CD4-positive, alpha-beta T cell treated with Interleukin-10 for 1 hour (primary cell): ENCODE results near the gene HPCAL1.

Experiments
- DNase-seq: peaks from one replicate; pipeline ENCODE4 v3.0.0-alpha.2; 2020

Gene HPCAL1

DNA sequence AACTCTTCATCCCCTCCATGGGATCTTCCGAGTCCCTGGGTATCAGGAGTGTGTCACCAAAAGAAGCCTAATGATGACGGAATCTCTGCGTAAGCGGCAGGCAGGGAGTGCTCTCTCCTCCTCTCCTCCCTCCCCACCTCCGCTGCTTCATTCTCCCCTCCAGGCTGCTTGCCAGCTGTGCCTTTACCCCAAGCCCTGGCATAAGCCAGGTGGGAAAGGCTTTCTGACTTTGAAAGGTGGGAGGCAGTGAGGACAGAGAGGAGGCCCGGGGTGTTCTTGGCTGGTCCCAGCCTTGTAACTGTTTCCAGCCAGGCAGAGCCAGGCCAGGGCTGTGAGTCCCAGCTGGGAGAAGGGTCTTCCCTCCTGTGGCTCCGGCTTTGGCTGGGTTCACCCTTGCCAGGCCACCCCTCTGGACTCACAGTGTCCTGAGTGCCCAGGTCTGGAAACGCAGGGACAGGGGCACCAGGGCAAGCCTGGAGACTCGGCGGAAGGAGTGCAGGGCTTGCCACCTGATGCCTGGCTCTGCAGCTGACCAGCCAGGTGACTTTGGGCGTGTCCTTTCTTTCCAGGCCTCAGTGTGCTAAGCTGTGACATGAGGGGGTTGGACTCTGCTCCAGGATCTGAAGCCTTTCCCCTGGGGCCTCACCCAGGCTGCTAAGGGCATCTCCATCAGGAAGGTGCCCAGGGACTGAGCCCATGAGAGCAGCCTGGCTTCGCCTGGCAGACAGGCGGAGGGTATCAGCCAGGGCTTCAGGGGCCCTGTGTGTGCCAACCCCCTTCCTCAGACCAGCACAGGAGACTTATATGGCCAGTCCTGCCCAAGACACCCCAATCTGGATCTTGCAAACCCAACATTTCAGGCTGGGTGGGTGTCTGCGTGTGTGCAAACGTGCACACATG lies 32.7 kb upstream of the HPCAL1 start:
- DNase-seq = no peak

DNA sequence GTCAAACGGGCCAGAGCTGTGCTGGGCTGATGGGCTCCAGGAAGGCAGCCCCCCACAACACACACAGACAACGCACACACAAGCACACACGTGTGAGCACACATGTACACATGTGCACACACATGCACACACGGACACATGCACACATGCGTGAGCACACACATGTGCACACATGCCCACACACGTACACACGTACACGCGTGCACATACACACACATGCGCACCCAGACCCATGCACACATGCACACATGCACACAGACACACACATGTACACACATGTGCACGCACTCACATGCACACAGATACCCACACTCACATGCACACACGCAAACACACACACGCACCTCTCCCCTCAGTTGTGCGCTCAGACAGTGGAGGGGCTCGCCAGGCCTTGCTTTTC lies 31.2 kb upstream of the HPCAL1 start:
- no peak for DNase-seq

DNA sequence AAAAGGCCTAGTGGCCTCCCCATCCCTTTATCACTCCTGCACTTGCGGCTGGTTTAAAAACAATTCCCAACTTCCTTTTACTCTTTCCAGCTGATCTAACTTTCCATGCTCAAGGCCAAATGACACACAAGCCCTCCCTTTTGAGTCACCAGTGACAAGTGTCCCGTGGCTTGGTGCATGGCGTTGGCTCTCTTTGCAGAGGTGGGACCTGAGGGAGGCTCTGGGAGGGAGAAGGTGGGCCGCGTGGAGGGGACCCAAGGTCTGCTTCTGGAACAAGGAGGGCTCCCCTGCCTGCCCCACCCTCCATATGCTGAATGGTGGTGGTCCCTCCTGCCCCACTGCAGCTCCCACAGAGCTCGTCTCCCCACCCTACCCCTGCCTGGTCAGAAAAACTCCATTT lies 30.8 kb upstream of the HPCAL1 start:
- no peak for DNase-seq

DNA sequence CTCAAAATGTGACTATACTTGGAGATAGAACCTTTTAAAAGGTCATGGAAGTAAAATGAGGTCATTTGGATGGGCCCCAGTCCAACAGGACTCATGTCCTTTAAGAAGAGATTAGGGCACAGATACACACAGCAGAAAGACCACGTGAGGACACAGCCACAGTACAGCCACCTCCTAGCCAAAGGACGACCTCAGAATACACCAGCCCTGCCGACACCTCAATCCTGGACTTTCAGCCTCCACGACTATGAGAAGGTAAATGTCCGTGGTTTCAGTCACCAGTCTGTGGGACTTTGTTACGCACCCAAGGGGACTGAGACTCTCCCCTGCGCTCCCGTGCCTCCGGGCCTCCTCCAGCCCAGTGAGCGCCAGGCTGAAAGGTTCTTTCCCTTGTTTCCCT lies 30.2 kb upstream of the HPCAL1 start:
- no peak for DNase-seq

DNA sequence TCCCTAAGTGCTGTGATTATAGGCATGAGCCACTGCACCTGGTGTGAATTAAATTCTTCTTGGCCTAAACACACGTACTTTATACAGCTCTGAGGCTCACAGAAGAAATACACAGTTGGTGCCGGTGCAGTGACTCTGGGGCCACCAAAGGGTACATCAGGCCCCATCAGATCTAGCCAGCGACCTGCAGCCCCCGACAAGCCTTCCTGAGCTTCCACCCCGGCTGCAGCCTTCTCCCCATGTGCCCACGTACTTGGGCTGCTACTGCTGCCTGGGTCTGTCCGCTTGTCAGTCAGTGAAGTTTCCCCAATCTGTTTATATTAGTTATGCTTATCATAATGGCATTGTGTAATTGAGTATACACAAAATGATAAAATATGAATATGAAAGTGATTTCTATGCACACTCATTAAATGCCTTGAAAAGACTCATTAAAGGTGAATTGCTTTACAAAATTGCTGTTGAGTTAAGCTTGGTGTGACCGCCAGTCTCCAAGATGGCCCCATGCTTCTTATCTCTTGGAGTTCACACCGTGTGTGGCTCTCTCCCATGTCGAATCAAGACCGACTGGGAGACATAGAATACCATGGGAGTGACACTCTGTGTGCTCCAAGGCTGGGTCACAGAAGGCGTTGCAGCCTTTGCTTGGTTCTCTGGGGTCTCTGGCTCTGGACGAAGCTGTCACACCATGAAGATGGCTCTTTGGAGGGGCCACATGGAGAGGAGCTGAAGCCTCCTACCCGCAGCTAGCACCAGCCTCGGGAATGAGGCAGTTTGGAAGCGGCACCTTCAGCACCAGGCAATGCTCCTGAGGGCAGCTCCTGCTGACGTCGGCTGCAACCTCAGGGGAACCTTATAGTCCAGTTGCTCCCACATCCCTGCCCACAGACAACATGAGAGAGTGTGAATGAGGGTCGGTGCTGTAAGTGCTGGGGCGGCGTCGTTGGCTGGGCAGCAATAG lies 29.2 kb upstream of the HPCAL1 start:
- no peak for DNase-seq

DNA sequence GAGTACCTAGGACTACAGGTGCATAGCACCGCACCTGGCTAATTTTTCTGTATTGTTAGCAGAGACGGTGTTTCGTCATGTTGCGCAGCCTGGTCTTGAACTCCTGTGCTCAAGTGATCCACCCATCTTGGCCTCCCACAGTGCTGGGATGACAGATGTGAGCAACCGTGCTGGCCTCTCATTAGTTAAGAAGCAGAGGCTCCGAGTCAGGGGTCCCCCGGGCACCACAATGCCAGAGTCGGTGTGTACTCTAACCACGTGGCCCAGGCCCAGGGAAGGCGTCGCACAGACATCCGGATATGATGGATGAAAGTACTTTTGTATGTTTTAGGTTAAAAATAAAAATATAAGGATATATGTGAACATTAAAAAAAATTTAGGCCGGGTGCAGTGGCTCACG lies 28.3 kb upstream of the HPCAL1 start:
- DNase-seq = no peak

DNA sequence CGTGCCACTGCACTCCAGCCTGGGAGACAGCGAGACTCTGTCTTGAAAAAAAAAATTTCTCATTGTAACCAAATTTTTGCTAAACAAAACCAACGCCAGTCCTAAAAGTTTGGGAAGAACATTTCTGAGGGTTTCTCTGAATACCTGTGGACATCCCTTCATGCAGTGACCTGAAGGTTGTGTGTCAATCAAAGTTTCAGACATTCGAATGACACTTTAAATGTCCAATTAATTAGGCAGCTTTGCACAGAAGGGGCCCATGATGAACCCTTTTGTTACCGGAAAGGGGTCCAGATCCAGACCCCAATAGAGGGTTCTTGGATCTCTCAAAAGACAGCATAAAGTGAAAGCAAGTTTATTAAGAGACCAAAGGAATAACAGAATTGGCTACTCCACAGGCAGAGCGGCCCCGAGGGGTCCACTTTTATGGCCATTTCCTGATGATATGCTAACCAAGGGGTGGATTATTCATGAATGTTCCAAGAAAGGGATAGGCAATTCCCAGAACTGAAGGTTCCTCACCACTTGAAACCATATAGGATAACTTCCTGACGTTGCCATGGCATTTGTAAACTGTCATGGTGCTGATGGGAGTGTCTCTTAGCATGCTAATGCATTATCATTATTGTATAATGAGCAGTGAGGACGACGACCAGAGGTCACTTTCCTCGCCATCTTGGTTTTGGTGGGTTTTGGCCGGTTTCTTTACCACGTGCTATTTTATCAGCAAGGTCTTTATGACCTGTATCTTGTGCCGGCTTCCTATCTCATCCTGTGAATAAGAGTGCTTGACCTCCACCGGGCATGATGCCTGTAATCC lies 27.5 kb upstream of the HPCAL1 start:
- no peak for DNase-seq

DNA sequence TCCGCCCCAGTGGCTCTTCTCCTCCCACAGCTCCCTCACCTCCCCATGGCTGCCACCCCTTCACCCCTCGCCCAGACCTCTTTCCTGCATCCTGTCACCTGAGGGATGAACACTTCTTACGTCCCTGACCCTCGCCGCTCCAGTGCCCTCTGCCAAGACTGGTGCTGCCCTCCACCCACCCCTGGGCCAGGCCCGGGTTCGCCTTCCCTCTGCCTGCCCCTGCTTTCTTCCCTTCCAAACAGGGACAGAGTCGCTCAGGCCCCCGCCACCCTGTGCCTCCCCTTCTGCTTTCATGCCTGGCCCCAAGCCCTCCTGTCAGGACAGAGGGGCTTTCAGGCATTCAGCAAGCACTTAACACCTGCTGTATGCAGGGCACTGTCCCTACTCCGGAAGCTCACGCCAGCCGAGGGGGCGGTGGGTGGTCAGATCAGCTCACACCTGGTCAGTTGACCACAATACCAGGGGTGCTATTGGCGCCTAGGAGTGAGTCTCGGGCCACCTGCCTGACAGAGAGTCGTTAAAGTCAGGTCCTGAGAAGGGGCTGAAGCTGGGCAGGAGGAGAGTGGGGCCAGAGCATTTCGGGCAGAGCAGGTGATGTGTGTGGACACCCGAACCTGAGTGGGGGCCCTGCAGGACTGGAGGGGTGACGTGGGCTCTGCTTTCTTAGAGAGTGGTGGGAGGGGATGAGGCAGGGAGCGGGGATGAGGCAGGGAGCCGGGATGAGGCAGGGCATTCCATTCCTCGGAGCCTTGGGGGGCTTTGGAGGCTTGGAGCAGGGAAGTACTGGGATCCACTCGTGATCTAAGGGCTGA lies 26.0 kb upstream of the HPCAL1 start:
- DNase-seq = no peak

DNA sequence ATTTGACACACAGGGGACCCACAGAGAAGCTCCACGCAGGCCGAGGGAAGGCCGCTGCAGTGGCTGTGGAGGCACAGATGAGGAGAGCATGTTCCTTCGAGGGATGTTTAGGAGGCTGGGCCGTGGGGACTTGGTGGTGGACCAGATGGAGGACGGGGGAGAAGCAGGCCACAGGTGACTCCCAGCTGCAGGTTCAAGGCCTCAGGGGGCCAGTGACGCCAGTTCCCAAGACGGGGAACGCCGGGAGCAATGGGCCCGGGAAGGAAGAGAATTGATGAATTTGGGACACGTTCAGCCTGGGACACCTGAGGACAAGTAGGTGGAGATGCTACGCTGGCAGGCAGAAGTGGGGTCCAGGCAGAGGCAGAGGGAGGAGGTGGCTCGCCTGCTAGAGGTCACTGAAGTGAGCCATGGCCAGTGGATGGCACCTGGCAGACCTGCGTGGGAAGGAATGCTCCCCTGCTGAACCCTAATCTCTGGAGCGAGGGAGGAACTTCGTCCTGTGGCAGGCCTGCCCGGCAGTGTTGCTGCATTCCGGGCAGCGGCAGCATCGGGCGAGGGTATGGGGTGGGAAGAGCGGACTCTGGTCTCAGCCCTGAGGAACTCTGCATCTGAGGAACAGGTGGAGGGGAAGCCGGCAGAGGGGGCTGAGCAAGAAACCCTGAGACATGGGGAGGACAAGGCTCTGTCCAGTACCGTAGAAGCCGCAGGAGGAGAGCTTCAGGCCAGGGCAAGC lies 25.2 kb upstream of the HPCAL1 start:
- DNase-seq = no peak

DNA sequence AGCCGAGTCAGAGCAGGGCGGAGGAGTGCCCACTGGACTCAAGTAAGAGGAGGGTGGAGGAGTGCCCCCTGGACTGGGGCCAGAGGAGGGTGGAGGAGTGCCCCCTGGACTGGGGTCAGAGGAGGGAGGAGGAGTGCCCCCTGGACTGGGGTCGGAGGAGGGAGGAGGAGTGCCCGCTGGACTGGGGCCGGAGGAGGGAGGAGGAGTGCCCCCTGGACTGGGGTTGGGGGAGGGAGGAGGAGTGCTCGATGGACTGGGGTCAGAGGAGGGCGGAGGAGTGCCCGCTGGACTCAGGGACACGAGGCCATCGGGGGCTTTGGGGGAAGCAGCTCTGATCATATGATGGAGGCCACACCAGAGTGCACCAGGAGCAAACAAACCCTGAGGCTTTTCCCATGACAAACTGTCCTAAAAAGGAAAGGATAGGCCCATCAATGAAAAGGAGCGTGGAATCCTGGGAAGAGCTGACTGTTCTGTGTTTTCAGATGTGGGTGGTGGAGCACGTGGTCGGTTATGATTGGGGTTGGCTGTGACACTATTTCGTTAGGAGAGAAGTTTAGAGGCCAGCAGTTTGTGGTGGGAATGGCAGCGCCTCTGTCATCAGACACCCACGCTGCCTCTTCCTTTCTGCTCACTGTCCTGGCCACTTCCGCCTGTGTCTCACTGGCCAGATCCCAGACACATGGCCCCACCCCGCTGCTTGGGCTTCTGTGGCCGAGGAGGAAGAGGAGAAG lies 24.5 kb upstream of the HPCAL1 start:
- peak; percentile 25 for DNase-seq

DNA sequence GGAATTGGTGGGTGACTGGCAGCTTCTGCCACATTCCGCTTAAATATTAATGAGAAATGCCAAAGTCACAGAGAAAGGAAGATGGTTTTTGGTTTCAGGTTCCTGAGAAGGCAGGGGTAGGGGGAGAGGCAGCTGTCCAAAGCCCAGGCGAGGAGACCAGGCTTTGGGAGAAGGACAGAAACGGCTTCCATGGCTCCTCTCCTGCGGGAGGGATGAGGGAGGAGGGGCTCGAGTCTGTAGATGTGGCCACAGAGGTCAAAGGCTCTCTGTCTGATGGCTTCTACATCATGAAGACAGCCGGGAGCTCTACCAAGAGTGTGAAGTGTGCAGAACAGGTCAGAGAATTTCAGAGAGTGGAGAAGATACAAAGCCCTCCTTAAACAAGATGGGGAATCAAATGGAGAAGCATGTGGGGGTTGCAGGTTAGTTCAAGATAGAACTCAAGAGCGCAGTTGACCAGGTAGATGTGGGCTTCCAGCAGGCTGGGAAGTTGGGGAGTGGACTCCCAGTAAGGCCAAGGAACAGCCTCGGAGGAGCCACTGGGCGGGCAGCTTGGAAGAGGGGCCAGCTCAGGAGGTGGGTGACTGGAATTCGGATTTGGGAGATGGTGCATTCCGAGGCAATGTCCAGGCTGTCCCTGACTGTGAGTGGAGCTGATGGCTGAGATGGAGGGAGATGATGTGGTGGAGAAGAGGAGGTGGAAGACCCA lies 23.8 kb upstream of the HPCAL1 start:
- DNase-seq = no peak

DNA sequence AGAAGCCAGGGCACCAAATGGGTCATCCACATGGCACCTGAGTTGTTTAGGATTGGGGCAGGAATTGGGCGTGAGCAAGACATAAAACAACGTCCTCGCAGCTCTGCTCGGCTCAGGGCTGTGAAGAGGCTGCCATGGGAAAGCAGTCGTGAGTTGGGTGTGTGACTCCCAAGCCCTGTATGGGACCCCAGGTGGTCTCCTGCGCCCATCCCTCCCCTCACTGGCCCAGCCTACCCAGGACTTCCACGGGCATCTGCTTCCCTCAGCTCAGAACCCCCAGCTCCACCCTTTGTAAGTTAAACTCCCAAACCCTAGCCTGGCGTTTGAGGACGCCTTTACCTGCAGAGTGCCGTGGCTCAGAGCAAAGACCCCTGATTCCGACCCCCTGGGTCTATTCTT lies 23.2 kb upstream of the HPCAL1 start:
- no peak for DNase-seq

DNA sequence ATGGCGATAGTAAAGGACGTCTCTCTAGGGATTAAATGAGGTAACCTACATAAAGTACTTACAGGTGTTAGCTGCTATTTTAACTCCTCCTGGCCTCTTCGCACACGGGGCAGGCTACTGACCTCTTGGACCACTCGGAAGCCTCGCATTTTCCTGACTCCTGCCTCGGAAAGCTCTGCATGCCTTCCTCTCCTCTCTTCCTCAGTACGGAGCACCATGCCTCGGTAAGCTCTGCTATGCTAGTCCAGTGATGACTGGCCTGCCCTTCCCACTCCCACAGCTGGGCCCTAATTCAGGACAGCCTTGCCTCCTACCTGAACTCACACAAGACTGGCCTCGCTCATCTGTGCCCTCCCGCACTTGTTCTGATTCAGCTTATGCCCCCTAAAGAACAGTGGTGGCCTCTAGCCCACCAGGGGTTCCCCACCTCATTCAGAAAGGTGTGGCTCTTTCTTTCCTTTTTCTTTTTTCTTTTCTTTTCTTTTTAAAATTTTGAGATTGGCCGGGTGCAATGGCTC lies 22.7 kb upstream of the HPCAL1 start:
- no peak for DNase-seq

DNA sequence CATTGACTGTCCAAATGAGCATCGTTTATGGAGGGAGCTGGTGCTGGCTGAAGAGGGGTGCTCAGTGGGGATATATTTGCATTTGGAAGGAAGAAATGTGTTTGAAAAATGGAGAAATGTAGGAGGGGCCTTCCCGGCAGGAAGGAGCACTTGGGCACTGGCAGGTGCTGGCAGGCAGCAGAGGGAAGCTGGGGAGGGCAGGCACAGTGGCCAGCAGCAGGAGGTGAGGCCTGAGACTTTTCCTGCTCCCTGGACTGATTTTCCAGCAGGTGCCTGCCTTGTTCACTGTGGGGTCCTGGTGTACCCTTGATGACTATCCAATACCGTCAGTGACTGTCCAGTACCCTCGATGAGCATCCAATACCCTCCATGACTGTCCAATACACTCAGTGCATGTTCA lies 20.8 kb upstream of the HPCAL1 start:
- no peak for DNase-seq

DNA sequence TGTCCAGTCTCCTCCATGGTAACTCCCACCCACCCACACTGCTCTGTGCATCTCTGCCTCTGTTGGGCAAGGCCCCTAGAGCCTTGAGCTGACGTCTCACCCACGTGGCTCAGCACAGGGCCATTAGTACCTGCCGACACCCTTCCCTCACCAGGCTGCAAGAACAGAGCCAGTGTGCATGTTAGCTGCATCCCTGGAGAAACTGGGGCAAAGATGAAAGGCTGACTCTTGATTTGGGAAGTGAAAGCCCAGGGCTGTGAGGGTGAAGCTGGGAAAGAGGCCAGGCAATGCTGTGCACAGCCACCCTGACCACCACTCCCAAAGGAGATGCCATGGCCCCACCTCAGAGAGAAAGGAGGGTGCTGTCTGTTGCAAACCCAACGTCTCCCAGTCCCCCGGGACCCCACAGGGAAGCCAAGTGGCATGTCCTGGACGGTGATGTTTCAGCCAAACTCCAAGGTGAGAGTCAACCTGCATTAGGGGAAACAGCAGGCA lies 20.0 kb upstream of the HPCAL1 start:
- DNase-seq = no peak

DNA sequence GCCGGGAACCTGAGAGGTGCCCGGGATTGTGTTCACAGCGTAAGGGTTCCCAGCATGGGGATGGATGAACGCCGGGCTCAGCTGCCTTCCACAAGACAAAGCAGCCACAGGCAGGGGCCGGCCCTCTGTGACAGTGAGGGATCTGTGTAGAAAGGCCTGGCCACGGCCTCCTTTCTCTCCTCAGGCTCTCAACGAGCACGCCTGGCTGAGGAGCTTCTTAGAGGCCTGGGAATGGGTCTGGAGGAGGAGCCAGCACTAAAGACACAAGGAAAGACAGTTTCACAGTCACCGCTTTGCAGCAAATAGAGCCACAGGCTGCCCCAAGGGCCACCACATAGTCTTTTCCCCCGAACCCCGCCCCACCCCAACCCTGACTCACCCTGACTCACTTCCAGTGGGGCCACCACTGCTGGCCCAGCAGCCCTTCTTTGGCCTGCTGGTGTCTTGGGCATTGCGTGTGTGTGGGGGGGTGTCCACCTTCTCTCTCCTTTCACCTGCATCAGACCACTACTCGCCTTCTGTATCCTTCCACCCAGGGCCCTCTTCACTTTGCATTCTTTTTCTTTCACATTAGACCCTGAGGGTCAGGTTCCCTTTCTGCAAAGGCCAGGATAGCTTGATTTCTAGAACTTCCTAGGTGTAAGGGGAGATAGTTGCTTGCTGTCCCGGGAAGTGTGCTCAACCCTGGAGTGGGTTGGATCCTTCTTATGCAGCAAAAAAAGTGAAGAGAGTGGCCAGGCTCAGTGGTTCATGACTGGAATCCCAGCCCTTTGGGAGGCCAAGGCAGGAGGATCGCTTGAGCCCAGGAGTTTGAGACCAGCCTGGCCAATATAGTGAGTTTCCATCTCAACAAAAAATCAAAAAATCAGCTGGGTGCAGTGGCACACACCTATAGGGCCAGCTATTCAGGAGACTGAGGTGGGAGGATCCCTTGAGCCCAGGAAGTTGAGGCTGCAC lies 19.3 kb upstream of the HPCAL1 start:
- no peak for DNase-seq

DNA sequence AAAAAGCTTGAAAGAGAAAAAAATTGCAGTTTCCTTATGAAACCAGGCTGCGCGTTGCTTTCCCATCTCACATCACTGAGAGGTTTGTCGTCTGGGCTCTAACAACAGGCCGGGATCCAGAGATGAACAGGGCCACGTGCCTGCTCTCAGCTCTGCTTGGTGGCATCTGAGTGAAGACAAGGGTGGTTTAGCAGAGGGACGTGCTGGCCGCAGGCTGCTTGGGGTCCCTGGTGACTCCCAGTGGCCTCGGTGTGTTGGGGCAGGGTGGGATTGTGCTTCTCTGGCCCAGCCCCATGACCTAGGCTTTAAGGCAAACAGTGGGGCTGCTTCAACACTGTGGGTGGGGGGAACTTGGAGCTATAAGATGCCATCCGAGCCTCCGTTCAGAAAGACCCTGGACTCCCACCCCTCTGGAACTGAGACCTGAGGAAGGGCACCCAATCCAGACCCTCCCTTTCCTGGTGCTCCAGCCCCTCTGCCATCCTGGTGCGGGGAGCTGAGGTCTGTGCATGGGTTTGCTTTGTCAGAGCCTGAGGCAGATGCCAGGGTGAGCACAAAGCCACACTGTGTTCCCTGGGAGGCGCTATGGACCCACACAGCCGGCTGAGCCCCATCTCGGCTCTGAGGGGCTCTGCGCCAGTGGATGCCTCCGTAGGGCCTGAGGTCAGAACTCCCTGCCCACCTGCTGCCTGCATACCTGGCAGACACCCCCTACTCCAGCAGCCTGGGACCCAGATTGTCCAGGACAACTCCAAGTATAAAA lies 18.4 kb upstream of the HPCAL1 start:
- no peak for DNase-seq

DNA sequence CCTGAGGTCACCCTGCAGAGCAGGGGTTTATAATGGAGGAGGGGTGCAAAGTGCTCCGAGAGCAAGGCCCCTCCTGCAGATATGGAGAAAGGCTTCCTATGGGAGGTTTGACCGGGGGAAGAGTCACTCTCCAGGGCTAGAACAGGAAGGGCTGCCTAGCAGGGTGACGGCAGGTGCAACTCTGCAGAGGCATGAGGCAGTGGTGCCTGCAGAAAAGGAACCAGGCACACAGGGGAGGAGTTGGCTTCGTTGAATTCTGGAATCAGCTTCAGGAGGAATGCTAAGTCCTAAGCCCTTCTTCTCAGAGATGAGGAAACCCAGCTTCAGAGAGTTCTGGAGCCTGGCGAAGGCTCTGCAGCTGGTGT lies 17.5 kb upstream of the HPCAL1 start:
- no peak for DNase-seq
